Posterior vena cava (tissue), 2 donors: ENCODE data around the gene CPO. TPM values are rescaled to one million over a fixed set of nuclear protein-coding genes. Genes with fewer than 3 reads are reported as not detected.

ENCODE experiments used
- DNase-seq: peaks from one replicate; pipeline ENCODE4 v3.0.0-alpha.2; 2020; ENCODE audit warnings: low spot score
- intact Hi-C, 2 donors: fragments of 100-400 bp; cut with DNase I; formaldehyde crosslinking; loops; one replicate each; pipeline versions ENCODE4 v1.14.1 to v1.14.2; 2022 to 2023
- total RNA-seq, 2 donors: library from RNA; stranded (reverse); fragmentation: NEBNext Ultra II Directional; extraction: Animal tissue kit (Norgen Biotek cat#: 25700); gene quantifications; one replicate each; pipeline ENCODE4 v1.2.1, GENCODE V29; 2021
- donor health status: DM: yes; HTN: yes; CAD: no.
- donor health status: DM: yes; HTN: yes; CAD: no.

Gene CPO
- total RNA-seq, 2 donors from 2014 or later = 0.24 to 0.32 TPM

DNA sequence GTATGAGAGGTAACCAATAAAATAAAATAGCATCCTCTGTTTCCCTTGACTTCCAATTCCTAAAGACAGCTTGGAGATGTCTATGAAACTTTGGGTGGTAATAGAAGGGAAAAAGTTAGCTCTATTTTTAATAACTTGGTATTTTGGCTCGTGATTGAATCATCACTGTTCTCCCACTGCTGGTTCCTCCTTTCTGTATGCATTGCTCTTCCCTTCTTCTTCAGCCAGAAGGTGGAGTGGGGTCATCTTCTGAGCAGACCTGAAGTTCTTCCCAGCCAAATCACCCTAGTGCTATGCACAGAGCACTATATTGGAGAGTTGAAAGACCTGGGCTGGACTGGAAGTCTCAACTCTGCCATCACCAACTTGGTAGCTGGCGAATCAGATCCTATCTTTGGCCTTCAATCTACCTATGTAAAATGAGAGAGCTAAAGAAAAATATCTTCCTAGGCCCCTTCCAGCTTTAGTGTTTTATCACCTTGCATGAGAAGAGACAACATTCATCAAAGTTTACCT lies 54.1 kb downstream of the CPO start:
- intact Hi-C loops = no loop called here
- no peak for DNase-seq

DNA sequence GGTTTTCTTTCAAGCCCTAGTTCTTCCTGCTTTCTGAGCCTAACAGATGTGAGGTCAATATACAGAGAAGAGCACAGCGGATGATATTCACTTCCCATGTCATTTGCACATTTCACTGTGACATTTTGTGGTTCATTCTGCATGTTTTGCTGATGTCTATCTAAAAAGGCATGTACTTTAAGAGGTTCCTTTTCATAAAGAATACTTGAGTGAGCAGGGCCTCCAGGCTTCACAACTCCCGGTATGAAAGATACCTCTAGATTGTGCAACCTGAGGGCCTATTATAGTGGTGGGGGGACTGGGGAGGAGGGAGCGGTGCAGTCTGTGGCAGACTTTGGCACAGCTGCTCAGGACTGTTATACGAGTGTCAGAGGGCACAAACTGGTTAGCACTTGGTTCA lies 54.6 kb downstream of the CPO start:
- intact Hi-C loops = no loop called here
- DNase-seq = no peak

DNA sequence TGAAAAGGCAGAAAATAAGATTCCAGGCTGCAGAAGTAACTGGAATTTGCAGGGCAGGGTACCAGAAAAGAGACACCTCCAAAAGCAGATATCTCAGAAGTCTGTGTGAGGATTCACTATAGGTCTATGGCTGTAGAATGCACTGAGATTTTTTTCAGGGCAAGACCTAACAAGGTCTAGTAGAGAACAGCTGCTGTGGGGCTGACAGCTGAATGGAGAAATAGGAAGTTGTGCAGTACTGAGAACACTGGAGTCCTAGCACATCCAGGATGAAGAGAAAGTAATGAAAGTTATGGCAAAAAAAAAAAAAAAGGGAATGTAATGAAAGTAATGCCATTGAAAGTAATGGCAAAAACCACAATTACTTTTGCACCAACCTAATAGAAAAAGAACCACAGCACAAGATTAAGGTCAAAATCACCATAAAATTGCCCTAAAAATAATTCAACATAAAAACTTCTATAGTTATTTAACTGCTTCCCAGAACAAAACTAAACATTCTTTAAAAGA lies 57.3 kb downstream of the CPO start:
- no peak for DNase-seq
- intact Hi-C loops = no loop called here

DNA sequence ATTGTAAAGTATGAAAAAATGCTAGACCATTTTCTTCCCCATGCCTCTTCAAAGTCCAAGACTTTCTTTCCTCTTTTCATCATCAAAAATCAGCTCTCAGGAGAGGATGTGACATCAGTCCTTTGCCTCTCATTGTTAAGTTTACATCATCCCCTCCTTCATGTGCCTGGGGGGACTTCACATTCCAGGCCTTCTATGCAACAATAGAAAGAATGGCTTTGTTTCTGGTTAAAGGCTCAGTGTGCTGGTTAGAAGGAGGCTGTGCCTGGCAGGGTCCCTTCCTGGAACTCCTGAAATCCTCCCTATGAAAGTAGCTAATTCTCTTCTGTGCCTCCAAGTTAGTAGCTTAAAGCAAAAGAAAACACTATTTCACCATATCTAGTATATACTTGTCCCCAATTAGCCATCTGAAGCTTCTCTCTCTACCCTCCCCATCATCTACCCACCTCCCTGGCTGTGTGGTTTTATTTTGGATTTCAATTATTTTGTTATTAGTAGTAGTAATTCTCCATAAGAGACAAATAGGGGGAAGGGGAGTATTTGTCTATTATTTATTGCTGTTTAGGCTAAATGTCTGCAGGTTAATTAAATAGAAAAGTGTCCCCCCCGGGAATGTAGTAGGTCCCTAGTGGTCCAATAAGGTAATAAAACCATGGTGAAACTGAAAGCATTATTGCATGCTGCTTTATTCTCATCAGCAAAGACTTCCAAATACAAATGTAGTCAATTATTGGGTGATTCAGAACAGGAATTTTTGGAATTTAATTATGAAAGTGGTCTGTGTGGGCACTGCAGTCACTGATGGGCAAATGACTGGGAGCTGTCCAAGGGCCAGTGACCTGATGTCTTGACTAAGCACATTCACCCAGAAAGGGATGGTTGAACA lies 69.0 kb downstream of the CPO start:
- DNase-seq = no peak
- intact Hi-C loops = no loop called here

DNA sequence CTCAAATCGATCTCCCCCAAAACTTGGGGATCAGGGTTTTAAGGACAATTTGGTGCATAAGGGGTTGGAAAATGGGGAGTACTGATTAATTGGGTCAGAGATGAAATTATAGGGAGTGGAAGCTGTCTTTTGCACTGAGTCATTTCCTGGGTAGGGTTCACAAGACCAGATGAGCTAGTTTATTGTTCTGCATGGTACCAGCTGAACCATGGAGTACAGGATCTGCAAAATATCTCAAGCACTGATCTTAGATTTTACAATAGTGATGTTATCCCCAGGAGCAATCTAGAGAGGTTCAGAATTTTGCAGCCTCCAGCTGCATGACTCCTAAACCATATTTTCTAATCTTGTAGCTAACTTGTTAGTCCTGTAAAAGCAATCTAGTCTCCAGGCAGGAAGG lies 73.1 kb downstream of the CPO start:
- no peak for DNase-seq
- intact Hi-C loops = no loop called here

DNA sequence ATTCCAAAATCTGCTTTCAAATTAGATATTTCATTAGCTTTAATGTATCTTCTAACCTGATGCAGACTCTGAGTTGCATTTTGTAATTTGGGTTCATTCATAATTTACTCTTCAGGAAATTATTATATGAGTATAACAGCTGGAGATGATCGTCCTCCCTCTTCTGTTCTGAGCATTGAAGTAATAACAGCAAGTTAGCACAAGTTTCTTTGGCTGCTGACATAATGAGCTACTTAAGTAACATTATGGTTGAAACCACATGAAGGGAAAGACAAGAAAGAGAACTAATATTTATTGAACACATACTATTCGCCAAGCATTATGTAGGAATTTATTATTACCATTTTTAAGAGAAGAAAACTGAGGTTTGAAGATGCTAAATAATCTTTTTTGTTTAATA lies 75.1 kb downstream of the CPO start:
- intact Hi-C loops = no loop called here
- no peak for DNase-seq

DNA sequence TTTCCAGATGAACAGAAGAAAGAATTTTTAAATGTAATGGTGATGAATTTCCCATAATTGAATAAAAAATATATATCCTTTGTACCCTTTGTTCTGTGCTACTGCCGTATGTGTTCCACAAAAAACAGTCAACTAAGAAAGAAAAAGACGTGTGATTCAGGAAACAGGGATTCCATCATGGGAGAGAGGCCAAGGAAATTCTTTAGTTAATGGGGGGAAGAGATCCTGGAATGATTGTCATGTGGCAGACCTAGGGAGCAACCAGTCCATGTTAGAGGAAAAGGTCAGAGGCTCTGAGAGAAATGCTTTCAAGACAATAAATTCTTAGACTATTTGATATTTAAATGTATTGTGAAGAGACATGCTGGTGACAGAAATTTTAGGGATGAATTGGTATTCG lies 76.6 kb downstream of the CPO start:
- intact Hi-C loops = no loop called here
- DNase-seq = no peak

Other genes starting within 250 kb of the CPO start
- not detected for gene DYTN, start 221.1 kb upstream of the CPO start, total RNA-seq
- 1 to 10 TPM in 1 of 2 donors, under 1 TPM in 1; 0.57 to 1.8 TPM for gene MDH1B, start 174.2 kb upstream of the CPO start, total RNA-seq
- 10 to 100 TPM; 21.6 to 21.7 TPM for gene FASTKD2, start 173.9 kb upstream of the CPO start, total RNA-seq
- 10 to 100 TPM; 64.2 to 64.5 TPM for gene KLF7, start 226.4 kb downstream of the CPO start, total RNA-seq